Neural cell (in vitro differentiated cells): ENCODE data around the gene AMIGO3. TPM values are rescaled to one million over a fixed set of nuclear protein-coding genes. Genes with fewer than 3 reads are reported as not detected.

ENCODE experiments used
- H2AFZ ChIP-seq: fragments of 200-600, 300-800 bp; sonication (generic), shearing (Covaris generic); 2 replicates; pipeline ENCODE4 v1.6.0; 2014; ENCODE audit warnings: low read depth, mild to moderate bottlenecking, antibody characterized with exemption, low read length, moderate library complexity
- H3F3A ChIP-seq: fragments of 200-600 bp; shearing (Covaris generic); 2 replicates; pipeline ENCODE4 v1.6.1; 2016; ENCODE audit warnings: mild to moderate bottlenecking, moderate library complexity, mixed read lengths, antibody characterized with exemption, low read length; ENCODE audit not compliant: insufficient read depth, poor library complexity, severe bottlenecking
- H3K27ac ChIP-seq: fragments of 200-600, 300-800 bp; sonication (generic), shearing (Covaris generic); 2 replicates; pipeline ENCODE4 v1.5.1; 2014; ENCODE audit warnings: mild to moderate bottlenecking, low read length, moderate library complexity
- H3K27me3 ChIP-seq: fragments of 300-800, 200-600 bp; sonication (generic), shearing (Covaris generic); 2 replicates; pipeline ENCODE4 v1.6.0; 2014; ENCODE audit warnings: mild to moderate bottlenecking, low read depth, low read length, moderate library complexity; ENCODE audit not compliant: insufficient read depth
- H3K36me3 ChIP-seq: fragments of 300-800, 200-600 bp; sonication (generic), shearing (Covaris generic); 2 replicates; pipeline ENCODE4 v1.5.1; 2014; ENCODE audit warnings: mild to moderate bottlenecking, antibody characterized with exemption, low read length, moderate library complexity; ENCODE audit not compliant: insufficient read depth
- H3K4me2 ChIP-seq: fragments of 300-800, 200-600 bp; sonication (generic), shearing (Covaris generic); 2 replicates; pipeline ENCODE4 v1.6.0; 2014; ENCODE audit warnings: mild to moderate bottlenecking, low read length
- H3K4me3 ChIP-seq: fragments of 300-800, 200-600 bp; sonication (generic), shearing (Covaris generic); 2 replicates; pipeline ENCODE4 v1.5.1; 2014; ENCODE audit warnings: mild to moderate bottlenecking, low read length, moderate library complexity
- H3K79me2 ChIP-seq: fragments of 200-600 bp; shearing (Covaris generic); replicated peaks from 2 replicates; pipeline ENCODE4 v1.6.0; 2014; ENCODE audit warnings: mild to moderate bottlenecking, low read length, moderate library complexity; ENCODE audit not compliant: insufficient read depth
- H3K9ac ChIP-seq: fragments of 300-800, 200-600 bp; sonication (generic), shearing (Covaris generic); 2 replicates; pipeline ENCODE4 v1.6.1; 2016; ENCODE audit warnings: mild to moderate bottlenecking, low read length, mixed read lengths
- H3K9me2 ChIP-seq: fragments of 200-600 bp; shearing (Covaris generic); 2 replicates; pipeline ENCODE4 v1.6.1; 2016; ENCODE audit warnings: mild to moderate bottlenecking, low read length, mixed read lengths; ENCODE audit not compliant: insufficient read depth
- H3K9me3 ChIP-seq: fragments of 200-600, 300-800 bp; sonication (generic), shearing (Covaris generic); 2 replicates; pipeline ENCODE4 v1.6.1; 2016; ENCODE audit warnings: mild to moderate bottlenecking, mixed run types, low read length, moderate library complexity, mixed read lengths
- H4K20me1 ChIP-seq: fragments of 200-600 bp; shearing (Covaris generic); 2 replicates; pipeline ENCODE4 v1.6.1; 2016; ENCODE audit warnings: mild to moderate bottlenecking, mixed run types; ENCODE audit not compliant: insufficient read depth
- CTCF ChIP-seq: fragments of 450-650 bp; IDR thresholded peaks from 2 replicates; pipeline ENCODE4 v1.5.1; 2014; ENCODE audit warnings: antibody characterized with exemption, mild to moderate bottlenecking, moderate library complexity; ENCODE audit not compliant: poor library complexity, severe bottlenecking
- EP300 ChIP-seq: fragments of 450-650 bp; conservative IDR thresholded peaks from 2 replicates; pipeline ENCODE4 v1.6.1; 2014; ENCODE audit warnings: antibody characterized with exemption, mild to moderate bottlenecking, moderate library complexity; ENCODE audit not compliant: poor library complexity, severe bottlenecking
- EZH2 ChIP-seq: fragments of 200-600, 300-800 bp; shearing (Covaris generic), sonication (generic); IDR thresholded peaks from 2 replicates; pipeline ENCODE4 v1.6.1; 2014; ENCODE audit warnings: antibody characterized with exemption, low read length, borderline replicate concordance, mild to moderate bottlenecking; ENCODE audit not compliant: insufficient read depth, poor library complexity, severe bottlenecking
- MXI1 ChIP-seq: fragments of 450-650 bp; conservative IDR thresholded peaks from 2 replicates; pipeline ENCODE4 v1.6.1; 2014; ENCODE audit warnings: antibody characterized with exemption, mild to moderate bottlenecking; ENCODE audit not compliant: poor library complexity, severe bottlenecking
- POLR2AphosphoS5 ChIP-seq: IDR thresholded peaks from 2 replicates; pipeline ENCODE4 v1.6.1; 2012
- RAD21 ChIP-seq: fragments of 450-650 bp; conservative IDR thresholded peaks from 2 replicates; pipeline ENCODE4 v1.6.1; 2014; ENCODE audit warnings: antibody characterized with exemption, mild to moderate bottlenecking, moderate library complexity
- SMC3 ChIP-seq: fragments of 450-650 bp; conservative IDR thresholded peaks from 2 replicates; pipeline ENCODE4 v1.6.1; 2014; ENCODE audit warnings: antibody characterized with exemption, mild to moderate bottlenecking, moderate library complexity; ENCODE audit not compliant: poor library complexity
- TAF1 ChIP-seq: IDR thresholded peaks from 2 replicates; pipeline ENCODE4 v1.6.1; 2012; ENCODE audit warnings: low read depth
- polyA plus RNA-seq: library from polyadenylated mRNA; depleted of rRNA; stranded (reverse); fragments of >200 nt; gene quantifications from 2 replicates; pipeline ENCODE4 v1.2.3, GENCODE V29; 2014
- TF ChIP-seq, protein P1 (sequence below): IDR thresholded peaks from 2 replicates; pipeline ENCODE4 v1.6.1; 2012; ENCODE audit warnings: borderline replicate concordance

The AMIGO3 gene
- polyA plus RNA-seq, 1 donor from 2014 or later, result 4.0 TPM

- no peaks in the 10 kb centered on the region for H4K20me1 ChIP-seq
- H3K9me2 ChIP-seq, result no peaks in the 10 kb centered on the region
- no peaks in the 10 kb centered on the region for H3K36me3 ChIP-seq
- no peaks in the 10 kb centered on the region for H3K9me3 ChIP-seq
- H3K27ac ChIP-seq, result no peak overlapping the region
- H3K4me3 ChIP-seq, result no peak overlapping the region
- H3K4me2 ChIP-seq, result no peak overlapping the region
- no peak overlapping the region for H3K9ac ChIP-seq
- H2AFZ ChIP-seq, result no peak overlapping the region
- no peaks in the 10 kb centered on the region for H3F3A ChIP-seq
- TF ChIP-seq CTCF (no peak), SMC3 (no peak), EZH2 (no peak), TAF1 (no peak), POLR2AphosphoS5 (no peak), EP300 (no peak), RAD21 (no peak), MXI1 (no peak)
- TF ChIP-seq, protein P1, sequence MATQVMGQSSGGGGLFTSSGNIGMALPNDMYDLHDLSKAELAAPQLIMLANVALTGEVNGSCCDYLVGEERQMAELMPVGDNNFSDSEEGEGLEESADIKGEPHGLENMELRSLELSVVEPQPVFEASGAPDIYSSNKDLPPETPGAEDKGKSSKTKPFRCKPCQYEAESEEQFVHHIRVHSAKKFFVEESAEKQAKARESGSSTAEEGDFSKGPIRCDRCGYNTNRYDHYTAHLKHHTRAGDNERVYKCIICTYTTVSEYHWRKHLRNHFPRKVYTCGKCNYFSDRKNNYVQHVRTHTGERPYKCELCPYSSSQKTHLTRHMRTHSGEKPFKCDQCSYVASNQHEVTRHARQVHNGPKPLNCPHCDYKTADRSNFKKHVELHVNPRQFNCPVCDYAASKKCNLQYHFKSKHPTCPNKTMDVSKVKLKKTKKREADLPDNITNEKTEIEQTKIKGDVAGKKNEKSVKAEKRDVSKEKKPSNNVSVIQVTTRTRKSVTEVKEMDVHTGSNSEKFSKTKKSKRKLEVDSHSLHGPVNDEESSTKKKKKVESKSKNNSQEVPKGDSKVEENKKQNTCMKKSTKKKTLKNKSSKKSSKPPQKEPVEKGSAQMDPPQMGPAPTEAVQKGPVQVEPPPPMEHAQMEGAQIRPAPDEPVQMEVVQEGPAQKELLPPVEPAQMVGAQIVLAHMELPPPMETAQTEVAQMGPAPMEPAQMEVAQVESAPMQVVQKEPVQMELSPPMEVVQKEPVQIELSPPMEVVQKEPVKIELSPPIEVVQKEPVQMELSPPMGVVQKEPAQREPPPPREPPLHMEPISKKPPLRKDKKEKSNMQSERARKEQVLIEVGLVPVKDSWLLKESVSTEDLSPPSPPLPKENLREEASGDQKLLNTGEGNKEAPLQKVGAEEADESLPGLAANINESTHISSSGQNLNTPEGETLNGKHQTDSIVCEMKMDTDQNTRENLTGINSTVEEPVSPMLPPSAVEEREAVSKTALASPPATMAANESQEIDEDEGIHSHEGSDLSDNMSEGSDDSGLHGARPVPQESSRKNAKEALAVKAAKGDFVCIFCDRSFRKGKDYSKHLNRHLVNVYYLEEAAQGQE, result no peak
- H3K27me3 ChIP-seq, result no peaks in the 10 kb centered on the region
- H3K79me2 ChIP-seq, result peaks cover 7% of the 10 kb centered on the region
These were observed 48.6 kb downstream of the AMIGO3 start for GRCh38 chr3:49670940-49671290.

- Histone ChIP-seq H3K9me3 (no peaks in the 10 kb centered on the region), H3F3A (no peaks in the 10 kb centered on the region), H3K4me3 (no peak overlapping the region), H3K27me3 (no peaks in the 10 kb centered on the region), H3K4me2 (no peak overlapping the region), H4K20me1 (no peaks in the 10 kb centered on the region), H3K36me3 (no peaks in the 10 kb centered on the region), H2AFZ (no peak overlapping the region), H3K9me2 (no peaks in the 10 kb centered on the region), H3K27ac (no peak overlapping the region), H3K9ac (no peak overlapping the region), H3K79me2 (no peaks in the 10 kb centered on the region)
- TF ChIP-seq RAD21 (no peak), MXI1 (no peak), POLR2AphosphoS5 (no peak), CTCF (no peak), EZH2 (no peak), TAF1 (no peak), EP300 (no peak), SMC3 (no peak)
- TF ChIP-seq, protein P1, result no peak
These were observed 50.1 kb downstream of the AMIGO3 start for GRCh38 chr3:49669352-49669751.
